Measurements from ENCODE around the gene ELMOD1.

- TF ChIP-seq ATF3 (IDR thresholded peaks at IDR 0.05): no peak
- TF ChIP-seq CTCF (IDR thresholded peaks at IDR 0.05; ENCODE audit: low read depth, low read length, missing input control): peak; percentile 78
- TF ChIP-seq FOXA1 (IDR thresholded peaks at IDR 0.05): no peak
- TF ChIP-seq EGR1 (IDR thresholded peaks at IDR 0.05; ENCODE audit: low read depth in 2 of 2): no peak
- TF ChIP-seq REST (IDR thresholded peaks at IDR 0.05): no peak
- TF ChIP-seq RAD21 (IDR thresholded peaks at IDR 0.05): peak; percentile 98 to 99
- TF ChIP-seq TAF1 (conservative IDR thresholded peaks at IDR 0.05): no peak
- no peak for TF ChIP-seq SP1 (IDR thresholded peaks at IDR 0.05)
Measured at GRCh38 chr11:107689317-107690202, 98.6 kb downstream of the ELMOD1 start.
